GM21825 (cell line): ENCODE results near the gene LRCOL1.

Source experiments
- ATAC-seq: cut with Tn5 transposase; IDR thresholded peaks from one replicate; pipeline ENCODE4 v1.9.1; 2021; ENCODE audit warnings: mild to moderate bottlenecking, moderate library complexity; ENCODE audit not compliant: unreplicated experiment

Gene LRCOL1

DNA sequence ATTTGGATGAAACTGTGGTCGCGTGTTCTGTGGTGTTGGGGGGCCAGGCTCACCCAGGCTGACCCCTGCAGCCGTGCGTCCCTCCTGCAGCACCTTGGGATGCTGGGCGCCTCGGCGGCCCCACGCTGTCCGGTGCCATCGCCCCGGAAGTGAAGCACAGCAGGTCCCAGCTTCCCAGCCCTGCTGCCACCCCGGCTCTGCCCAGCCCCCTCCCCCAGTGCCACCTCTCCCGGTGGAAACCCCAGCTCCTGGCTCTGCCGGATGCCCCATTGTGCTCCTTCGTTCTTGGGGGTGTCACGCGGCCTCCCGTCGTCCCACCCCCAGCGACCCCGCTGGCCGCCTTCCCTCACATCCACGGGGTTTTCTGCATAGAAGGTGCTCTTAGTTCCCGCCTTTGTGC, 25.2 kb downstream of the LRCOL1 start:
- no peak for ATAC-seq

DNA sequence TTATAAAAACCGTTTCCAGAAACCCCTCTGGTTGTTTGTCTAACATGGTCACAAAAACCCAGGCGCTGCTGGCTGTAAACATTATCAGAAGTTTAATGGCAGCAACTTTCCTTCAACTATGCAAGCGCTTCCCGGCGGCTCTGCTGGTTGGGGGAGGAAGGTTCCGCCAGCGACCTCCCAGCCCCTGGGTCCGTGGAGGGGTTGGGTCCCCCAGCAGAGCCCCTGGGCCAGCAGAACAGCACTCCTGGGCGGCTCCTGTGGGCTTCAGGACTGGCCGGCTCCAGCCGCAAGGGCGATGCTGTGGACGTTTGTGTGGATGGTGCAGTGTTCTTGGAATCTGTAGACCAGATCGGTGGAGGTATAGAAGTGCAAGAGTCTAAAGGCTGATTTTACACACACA, 26.0 kb downstream of the LRCOL1 start:
- ATAC-seq: no peak

DNA sequence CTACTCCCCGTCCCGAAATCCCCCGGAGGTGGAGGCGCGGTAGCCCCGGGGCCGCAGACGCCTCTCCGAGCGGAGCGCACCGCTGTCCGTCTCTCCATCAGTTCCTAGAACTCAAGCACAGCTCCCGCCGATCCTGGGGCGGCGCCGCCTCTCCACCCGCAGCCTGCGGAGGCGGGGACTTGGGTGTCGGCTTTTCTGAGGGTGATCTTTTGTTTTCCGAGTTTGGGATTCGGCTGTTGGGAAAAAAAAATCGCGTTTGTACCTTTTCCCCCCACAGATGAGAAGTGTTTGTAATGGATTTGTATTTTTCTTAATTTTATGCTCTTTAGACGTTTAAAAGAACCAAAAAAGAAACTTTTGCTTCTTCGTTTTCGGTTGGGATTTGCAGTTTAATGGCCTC, 26.6 kb downstream of the LRCOL1 start:
- ATAC-seq: no peak

DNA sequence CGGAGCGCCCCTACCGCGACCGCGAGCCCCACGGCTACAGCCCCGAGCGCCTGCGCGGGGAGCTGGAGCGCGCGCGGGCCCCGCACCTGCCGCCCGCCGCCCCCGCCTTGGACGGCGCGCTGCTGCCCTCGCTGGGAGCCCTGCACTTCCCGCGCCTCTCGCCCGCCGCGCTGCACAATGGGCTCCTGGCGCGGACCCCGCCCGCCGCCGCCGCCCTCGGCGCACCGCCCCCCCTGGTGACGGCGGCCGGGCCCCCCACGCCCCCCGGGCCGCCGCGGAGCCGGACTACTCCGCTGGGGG, 27.0 kb downstream of the LRCOL1 start:
- no peak for ATAC-seq

DNA sequence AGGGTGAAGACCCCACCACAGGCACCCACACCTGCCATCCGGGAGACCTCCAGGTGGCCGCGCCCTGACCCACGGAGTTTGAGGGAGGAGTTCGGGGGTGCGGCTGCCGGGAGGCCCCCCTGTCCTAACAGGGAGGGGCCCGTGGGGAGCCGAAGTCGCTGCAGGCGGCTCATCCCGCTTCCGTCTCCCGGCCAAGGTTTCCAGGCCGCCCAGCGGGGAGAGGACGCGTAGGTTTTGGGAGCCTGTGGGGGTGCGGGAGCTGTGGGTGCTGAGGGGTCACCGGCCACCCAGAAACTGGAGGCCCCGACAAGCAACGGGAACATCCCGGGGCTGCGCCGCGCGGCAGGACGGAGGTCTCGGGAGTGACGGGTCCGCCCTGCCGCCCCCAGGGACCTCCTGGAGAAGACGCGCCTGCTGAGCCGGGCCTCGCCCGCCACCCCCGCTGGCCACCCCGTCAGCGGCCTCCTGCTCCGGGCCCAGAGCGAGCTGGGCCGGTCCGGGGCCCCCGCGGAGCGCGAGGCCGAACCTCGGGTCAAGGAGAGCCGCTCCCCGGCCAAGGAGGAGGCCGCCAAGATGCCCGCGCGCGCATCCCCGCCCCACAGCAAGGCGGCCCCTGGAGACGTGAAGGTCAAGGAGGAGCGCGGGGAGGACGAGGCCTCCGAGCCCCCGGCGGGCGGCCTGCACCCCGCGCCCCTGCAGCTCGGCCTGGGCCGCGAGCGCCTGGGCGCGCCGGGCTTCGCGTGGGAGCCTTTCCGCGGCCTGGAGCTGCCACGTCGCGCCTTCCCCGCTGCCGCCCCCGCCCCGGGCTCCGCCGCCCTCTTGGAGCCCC, 27.6 kb downstream of the LRCOL1 start:
- no peak for ATAC-seq

DNA sequence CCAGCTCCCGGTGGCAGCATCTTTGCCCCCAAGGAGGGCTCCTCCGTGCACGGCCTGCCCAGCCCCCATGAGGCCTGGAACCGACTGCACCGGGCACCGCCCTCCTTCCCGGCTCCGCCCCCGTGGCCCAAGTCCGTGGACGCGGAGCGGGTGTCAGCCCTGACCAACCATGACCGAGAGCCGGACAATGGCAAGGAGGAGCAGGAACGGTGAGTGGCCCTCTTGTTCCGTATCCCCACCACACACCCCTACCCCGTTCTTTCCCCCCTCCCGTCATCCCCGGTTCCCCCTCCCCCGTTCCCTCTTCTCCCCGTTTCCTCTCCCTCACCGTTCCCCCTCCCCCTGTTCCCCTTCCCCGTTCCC, 28.3 kb downstream of the LRCOL1 start:
- no peak for ATAC-seq

DNA sequence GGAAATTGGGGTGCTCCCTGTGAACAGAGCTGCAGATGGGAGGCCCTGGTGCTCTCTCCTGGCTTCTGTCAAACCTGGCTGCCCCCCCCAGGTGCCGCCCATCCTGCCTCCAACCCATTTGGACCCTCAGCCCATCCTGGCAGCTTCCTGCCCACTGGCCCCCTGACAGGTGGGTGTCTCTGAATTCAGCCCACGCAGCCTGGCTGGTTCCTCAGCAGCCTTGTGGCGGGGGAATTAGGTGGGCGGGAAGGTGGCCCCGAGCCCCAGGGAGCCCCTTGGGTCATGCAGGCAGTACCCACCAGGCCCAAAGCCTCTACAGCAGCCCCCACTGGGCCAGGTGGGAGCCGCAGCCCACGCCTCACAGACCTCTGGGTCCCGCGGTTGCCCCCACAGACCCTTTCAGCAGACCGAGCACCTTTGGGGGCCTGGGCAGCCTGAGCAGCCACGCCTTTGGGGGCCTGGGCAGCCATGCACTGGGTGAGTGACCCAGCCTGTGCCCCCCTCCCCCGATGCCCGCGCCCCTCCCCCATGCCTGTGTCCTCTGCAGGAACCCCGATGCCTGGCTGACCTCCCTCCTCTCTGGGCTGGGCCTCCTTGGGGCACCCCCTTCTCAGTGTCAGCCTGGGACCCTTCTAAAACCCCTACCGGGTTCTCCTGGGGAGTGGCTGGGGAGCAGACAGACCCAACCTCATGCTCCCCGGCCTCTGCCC, 28.9 kb downstream of the LRCOL1 start:
- no peak for ATAC-seq

DNA sequence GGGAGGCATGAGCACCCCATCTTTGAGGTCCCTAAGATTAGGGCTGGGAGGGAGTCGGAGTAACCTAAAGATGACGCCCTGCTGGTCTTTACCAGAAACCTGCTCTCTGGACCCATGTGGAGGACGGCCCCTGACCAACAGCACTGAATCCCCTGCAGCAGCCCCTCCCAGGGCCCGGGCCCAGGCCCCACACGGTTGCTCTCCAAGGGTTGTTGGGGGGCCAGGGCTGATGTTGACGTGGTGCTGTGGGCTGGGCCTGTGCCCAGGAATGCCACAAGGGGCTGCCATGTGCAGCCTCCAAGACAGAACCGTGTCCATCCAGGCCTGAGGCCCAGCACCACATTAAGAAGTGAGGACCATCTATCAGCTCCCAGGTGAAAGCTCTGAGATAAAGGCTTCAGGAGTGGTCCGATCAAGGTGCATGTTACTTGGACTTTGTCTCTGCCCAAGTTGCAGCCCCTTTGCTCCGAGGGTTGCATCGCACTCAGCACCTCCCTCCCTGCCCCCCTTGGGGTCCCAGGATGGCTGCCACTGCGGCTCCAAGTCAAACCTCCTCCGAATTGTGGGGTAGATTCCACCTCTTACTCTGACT, 29.6 kb downstream of the LRCOL1 start:
- ATAC-seq: no peak

DNA sequence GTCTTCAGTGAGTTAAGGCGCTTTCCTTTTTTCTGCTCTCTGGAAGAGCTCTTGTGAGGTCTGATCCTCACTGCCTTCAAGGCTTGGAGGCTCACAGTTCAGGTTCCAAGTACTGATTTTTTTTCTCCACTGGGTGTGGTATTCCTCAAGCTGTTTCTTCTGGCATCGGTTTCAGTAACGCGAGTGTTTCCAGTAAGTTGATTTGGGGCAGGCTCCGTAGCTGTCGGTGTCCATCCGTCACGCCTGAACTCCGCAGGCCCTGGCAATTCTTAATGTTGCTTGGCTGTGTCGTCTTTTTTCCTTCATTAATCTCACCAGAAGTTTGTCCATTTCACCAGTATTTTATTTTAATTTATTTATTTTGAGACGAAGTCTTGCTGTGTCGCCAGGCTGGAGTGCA, 30.6 kb downstream of the LRCOL1 start:
- ATAC-seq: no peak

DNA sequence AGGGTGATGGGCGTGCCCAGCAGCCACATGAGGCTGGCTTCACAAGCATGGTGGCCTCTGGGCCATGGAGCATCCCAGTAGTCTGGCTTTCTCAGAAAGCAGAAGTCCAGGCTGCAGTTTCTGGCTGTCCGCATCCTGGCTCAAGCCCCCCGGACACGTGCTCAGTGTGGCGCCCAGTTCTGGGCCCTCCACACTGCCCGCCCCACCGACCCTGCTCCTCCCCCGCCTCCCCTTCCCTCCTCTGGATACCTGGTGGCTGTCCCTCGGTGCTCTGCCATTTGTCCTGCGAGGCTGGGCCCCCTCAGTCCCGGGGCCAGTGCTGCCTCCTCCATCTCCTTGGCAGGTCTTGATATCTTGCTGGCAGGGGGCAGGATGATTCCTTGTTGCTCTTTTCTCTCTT, 31.6 kb downstream of the LRCOL1 start:
- no peak for ATAC-seq

DNA sequence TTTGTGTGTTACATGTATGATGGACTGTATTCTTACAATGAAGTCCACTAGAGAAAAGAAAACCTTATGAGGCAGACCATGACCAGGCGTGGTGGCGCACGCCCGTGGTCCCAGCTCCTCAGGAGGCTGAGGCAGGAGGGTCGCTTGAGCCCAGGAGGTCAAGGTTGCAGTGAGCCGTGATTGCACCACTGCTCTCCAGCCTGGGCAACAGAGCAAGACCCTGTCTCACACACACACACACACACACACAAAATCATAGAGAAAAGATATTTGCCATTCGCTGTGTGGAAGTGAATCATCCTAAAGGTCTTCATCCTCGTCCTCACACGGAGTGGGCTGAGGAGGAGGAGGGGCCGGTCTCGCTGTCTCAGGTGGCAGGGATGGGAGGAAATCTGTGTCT, 32.3 kb downstream of the LRCOL1 start:
- no peak for ATAC-seq

DNA sequence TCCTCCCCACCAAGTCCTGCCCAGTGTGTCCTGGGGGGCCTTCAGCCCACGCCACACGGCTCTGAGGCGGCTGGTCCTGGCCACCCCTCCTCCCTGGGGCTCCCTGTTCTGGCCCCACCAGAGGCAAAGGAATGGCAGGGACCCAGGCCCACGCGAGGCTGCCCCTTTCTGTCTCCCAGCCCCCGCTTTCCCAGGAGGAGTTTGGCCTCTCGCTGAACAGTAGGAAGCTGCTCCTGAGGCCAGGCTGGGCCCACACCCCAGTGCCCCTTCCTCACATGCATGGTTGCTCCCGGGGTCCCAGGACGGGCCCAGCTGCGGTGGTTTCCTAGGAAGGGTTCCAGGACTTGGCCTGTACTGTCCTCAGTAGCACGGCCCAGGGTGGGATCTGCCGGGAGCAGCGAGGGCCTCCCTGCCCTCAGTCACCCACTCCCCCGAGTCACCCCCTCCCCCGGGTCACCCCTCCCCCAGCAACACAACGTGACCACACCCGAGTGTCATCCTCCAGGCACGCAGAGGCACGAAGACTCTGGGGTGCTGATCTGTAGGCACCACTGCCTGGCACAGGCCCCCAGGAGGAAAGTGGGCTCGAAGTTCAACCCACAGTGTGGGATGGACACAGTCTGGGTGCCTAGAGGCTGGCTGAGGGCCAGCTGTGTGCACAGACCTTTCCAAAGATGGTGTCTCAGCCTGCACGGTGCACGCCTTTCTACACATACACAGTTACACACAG, 33.0 kb downstream of the LRCOL1 start:
- ATAC-seq: no peak

DNA sequence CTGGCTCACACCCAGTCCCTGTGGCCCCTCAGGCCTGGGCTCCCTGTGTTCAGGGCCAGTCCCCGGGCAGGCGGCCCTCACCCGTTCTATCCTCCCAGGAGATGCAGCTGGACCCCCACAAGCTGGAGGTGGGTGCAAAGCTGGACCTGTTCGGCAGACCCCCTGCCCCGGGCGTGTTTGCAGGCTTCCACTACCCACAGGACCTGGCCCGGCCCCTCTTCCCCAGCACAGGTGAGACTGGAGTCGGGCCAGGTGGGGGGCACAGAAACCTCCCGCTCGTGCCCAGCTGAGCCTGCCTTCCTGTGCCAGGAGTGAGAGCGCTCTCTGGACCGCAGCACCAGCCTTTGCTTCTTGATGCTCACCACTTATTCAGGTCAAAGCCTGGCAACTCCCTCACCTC, 33.7 kb downstream of the LRCOL1 start:
- no peak for ATAC-seq

DNA sequence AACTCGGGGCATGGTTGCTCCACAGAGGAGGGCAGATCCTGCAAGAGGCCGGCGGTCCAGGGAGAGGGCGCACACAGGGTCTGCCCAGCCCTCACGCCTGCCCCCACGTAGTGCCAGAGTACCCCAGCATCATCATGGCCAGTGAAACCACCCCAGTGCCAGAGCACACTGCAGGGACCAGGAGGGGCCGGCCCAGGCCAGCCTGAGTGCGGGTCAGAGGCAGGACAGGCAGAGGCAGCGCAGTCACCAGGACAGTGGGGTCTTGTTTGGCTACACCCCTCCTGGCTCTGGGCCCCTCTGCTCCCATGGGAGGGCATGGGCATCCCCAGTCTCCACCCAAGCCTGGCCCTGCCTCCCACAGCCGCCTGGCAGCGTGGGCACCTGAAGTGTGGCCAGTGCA, 34.7 kb downstream of the LRCOL1 start:
- ATAC-seq: no peak

DNA sequence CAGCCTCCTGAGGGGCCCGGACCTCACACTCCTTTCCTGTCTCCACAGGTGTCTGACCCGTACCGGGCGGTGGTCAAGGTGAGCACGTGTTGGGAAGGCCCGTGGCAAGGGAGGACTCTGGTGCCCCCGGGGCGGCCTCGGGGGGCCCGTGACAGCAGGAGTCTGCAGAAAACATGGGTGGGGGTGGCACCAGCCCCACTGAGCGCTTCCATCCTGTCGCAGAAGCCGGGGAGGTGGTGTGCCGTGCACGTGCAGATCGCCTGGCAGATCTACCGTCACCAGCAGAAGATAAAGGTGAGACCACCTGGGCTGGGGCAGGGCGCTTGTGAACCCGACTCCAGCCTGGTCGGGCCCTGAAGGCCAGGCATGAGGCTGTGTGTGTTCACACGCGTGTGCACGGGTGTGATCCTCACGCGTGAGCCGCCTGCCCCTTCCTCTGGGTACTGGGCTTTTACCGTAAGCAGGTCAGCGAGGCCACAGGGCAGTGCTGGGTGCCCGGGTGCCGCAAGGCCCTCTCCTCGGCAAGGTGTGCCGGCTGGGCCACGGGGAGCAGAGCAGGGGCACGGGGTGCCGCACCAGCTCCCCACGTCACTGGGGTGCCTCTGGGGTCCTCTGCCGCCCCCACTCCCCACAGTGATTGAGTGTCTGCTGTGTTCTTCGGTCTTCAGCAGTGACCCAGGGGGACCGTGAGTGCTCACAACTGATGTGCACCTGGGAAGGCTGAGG, 35.9 kb downstream of the LRCOL1 start:
- ATAC-seq: no peak

DNA sequence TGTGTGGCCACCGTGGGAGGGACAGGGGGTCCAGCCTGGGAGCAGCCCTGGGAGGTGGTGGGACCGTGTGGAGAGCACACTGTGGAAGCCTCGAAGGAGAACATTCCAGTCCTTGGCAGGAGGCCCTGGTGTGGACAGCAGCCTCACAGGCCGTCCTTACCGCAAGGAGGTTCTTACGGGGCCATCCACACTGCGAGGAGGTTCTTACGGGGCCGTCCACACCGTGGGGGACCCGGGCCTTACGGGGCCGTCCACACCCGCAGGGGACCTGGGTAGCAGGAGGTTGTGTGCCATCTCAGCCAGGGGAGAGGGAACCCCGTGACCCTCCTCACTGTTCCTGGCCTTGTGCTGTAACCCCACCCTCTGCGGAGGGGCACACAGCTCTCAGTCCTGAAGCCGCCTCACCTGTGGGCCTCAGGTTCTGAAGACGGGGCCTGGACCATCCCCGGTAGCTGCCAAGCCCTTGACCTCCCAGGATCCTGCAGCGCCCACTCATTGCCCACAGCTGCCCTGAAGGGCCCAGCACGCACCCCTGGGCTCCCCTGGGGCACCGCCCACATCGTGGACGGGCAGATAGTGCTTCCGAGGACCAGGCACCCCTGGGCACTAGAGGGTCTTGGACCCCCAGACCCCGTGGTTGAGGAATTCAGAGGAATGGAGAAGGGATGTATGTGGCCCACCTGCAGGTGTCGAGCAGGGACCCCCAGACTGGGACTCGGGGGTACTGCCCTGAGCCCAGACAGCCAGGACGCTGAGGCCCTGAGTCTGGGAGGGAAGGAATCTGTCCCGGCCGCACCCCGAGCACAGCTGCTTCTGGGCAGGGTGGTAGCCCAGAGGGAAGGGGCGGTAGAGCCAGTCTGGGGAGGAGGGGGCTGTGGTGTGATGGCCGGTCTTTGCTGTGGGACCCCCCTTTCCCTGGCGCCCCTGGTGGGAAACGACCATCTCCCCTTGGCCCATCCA, 37.3 kb downstream of the LRCOL1 start:
- ATAC-seq: no peak

DNA sequence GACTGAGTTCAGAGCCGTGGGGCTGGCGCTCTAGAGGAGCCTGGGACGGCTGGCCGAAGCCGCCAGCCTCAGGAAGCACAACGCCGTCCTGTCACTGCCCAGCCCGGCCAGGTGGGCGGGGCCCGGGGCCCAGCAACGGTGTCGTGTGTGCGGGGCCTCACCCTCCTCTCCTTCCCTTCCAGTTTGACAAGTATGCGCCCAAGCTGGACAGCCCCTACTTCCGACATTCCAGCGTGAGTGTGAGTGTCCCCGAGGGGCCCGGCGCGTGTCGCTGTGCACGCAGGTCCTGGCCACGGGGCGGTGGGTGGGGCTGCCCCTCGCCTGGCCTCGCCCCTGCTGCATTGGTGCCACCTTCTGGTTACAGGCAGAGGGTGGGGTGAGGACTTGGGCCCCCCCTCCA, 38.3 kb downstream of the LRCOL1 start:
- ATAC-seq: no peak

DNA sequence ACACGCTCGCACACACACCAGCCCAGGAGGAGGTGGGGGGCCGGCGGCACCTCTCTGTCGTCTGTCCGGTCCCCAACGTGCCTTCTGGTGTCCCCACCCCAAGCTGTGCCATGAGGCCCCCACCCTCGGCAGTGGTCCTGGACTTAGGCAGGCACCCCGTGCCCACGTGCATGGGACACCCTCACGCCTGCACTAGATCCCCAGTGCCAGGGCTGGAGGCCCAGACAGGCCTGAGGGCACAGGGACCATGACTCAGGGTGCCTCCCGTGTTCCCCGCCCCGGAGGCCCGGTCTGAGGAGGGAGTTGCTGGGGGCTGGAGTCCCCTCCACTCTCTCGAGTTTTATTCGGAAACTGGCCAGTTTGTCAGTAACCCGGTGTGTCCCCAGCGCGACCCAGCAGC, 38.8 kb downstream of the LRCOL1 start:
- no peak for ATAC-seq

DNA sequence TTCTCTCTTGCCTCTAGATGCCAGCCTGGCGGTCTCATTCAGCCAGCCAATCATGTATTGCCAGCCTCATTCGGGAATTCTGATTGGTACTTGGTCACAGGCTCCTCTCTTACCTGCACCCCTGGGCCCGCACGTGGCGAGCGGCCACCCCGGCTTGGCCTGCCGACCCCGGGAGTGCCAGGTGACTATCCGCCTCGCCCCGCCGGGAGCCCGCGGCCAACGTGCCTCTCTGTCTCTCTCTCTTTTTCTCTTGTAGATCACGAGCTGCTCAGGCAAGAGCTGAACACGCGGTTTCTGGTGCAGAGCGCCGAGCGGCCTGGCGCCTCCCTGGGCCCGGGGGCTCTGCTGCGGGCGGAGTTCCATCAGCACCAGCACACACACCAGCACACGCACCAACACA, 39.3 kb downstream of the LRCOL1 start:
- no peak for ATAC-seq

DNA sequence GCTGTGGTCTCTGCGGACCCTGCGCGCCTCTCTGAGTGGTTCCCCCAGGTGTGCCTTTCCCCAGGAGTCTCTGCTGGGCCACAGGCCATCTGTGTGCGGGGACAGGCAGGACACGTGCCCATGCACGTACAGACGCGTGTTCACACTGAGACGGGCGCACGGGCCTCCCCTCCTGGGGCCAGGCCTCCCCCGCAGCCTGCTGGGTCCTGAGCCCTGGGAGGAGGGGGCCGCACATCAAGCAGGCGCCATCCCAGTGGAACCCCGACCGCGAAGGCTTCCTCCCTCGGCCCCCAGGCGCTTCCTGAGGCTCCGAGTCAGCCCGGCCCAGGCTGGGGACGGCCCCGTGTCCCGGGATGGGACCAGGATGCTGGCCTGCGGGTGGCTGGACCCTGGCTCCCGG, 39.7 kb downstream of the LRCOL1 start:
- ATAC-seq: no peak
